Endothelial cell of umbilical vein (primary cell): ENCODE data around the gene VPS25. TPM values are rescaled to one million over a fixed set of nuclear protein-coding genes. Genes with fewer than 3 reads are reported as not detected.
"Not testable (repeated sequence)": the region's sequence is repeated elsewhere in the genome, so short reads cannot be mapped to it uniquely, and the experiment has no call there.

Experiments
- BruUV-seq: library from RNA; stranded (reverse); fragments of 400-500 nt; replicated peaks from 2 replicates; lab custom pipeline; 2021; lab: Mats Ljungman, UMichigan
- CTCF ChIA-PET: fragments of 300-600, 350-600 bp; sonication (Branson Sonifier 250); formaldehyde crosslinking; loops from one replicate; lab custom pipeline; 2021; ENCODE audit warnings: antibody characterized with exemption, inconsistent platforms; lab: Charles Lee
- POLR2A ChIA-PET: fragments of 300-600, 350-600 bp; sonication (Branson Sonifier 250); formaldehyde crosslinking; loops from one replicate; lab custom pipeline; 2021; ENCODE audit warnings: antibody characterized with exemption, inconsistent platforms; lab: Charles Lee
- DNase-seq: peaks from one replicate; pipeline ENCODE4 v3.0.0-alpha.2; 2011; ENCODE audit warnings: low read depth, low spot score
- FAIRE-seq: peaks from 2 replicates; lab custom pipeline; 2011; peaks lifted over from hg19 to GRCh38; lab: Jason Lieb, UNC
- H2AFZ ChIP-seq: 2 replicates; pipeline ENCODE4 v1.6.0; 2012; ENCODE audit warnings: low read depth, low read length, control low read depth, inconsistent platforms
- H3K27ac ChIP-seq: 2 replicates; pipeline ENCODE4 v1.5.1; 2011; ENCODE audit warnings: low read depth, mild to moderate bottlenecking, control low read depth, low read length, moderate library complexity; ENCODE audit not compliant: insufficient read depth
- H3K27me3 ChIP-seq, 2 experiments: 2 replicates each; pipeline versions ENCODE4 v1.6.0 to v1.6.1; 2011; ENCODE audit warnings: low read length in 2 of 2, mixed read lengths in 1 of 2; ENCODE audit not compliant: control insufficient read depth in 2 of 2, insufficient read depth in 2 of 2
- H3K36me3 ChIP-seq, 2 experiments: 2 replicates in 1 of 2; 3 replicates in 1 of 2; pipeline ENCODE4 v1.5.1; 2011; ENCODE audit warnings: low read length in 2 of 2, mild to moderate bottlenecking in 1 of 2, moderate library complexity in 1 of 2; ENCODE audit not compliant: control insufficient read depth in 2 of 2, insufficient read depth in 2 of 2; ENCODE audit errors: extremely low read depth in 1 of 2
- H3K4me1 ChIP-seq: 3 replicates; pipeline ENCODE4 v1.5.1; 2011; ENCODE audit warnings: mild to moderate bottlenecking, low read length; ENCODE audit not compliant: control insufficient read depth, insufficient read depth; ENCODE audit errors: extremely low read depth
- H3K4me2 ChIP-seq: 2 replicates; pipeline ENCODE4 v1.6.1; 2011; ENCODE audit warnings: low read length, control low read depth, mixed read lengths; ENCODE audit not compliant: insufficient read depth
- H3K4me3 ChIP-seq, 3 experiments: fragments of 200-600 bp in 1 of 3; sonication (generic), shearing (Covaris generic) in 1 of 3; replicated peaks in 1 of 3; 2 replicates each; pipeline ENCODE4 v1.5.1; 2011 to 2016; ENCODE audit warnings: control low read depth in 3 of 3, low read length in 3 of 3, mild to moderate bottlenecking in 2 of 3, inconsistent platforms in 1 of 3, low read depth in 1 of 3, moderate library complexity in 1 of 3; ENCODE audit not compliant: insufficient read depth in 1 of 3
- H3K79me2 ChIP-seq: 2 replicates; pipeline ENCODE4 v1.6.0; 2012; ENCODE audit warnings: low read length, inconsistent platforms; ENCODE audit not compliant: control insufficient read depth, insufficient read depth
- H3K9ac ChIP-seq: replicated peaks from 2 replicates; pipeline ENCODE3; 2011; ENCODE audit warnings: low read length, control low read depth; ENCODE audit not compliant: insufficient read depth; ENCODE audit errors: extremely low read depth
- H3K9me1 ChIP-seq: replicated peaks from 3 replicates; pipeline ENCODE4 v1.6.0; 2011; ENCODE audit warnings: mild to moderate bottlenecking, low read length; ENCODE audit not compliant: control insufficient read depth, insufficient read depth; ENCODE audit errors: extremely low read depth
- H3K9me3 ChIP-seq: replicated peaks from 2 replicates; pipeline ENCODE4 v1.5.1; 2012; ENCODE audit warnings: low read length, inconsistent platforms; ENCODE audit not compliant: control insufficient read depth, insufficient read depth
- H4K20me1 ChIP-seq: replicated peaks from 2 replicates; pipeline ENCODE3; 2011; ENCODE audit warnings: mild to moderate bottlenecking, low read length; ENCODE audit not compliant: control insufficient read depth, insufficient read depth; ENCODE audit errors: extremely low read depth
- EZH2 ChIP-seq: IDR thresholded peaks from 2 replicates; pipeline ENCODE4 v1.6.1; 2012; ENCODE audit warnings: borderline replicate concordance, low read depth, mild to moderate bottlenecking, moderate library complexity, low read length, inconsistent platforms; ENCODE audit not compliant: severe bottlenecking
- FOS ChIP-seq: IDR thresholded peaks from 2 replicates; pipeline ENCODE4 v1.6.1; 2011; ENCODE audit warnings: mild to moderate bottlenecking, low read length, moderate library complexity, borderline replicate concordance; ENCODE audit not compliant: insufficient read depth
- GATA2 ChIP-seq: IDR thresholded peaks from 2 replicates; pipeline ENCODE4 v1.7.0; 2011; ENCODE audit warnings: low read depth, mild to moderate bottlenecking, moderate library complexity, mixed read lengths, low read length; ENCODE audit not compliant: insufficient read length, insufficient read depth
- JUN ChIP-seq: IDR thresholded peaks from 2 replicates; pipeline ENCODE4 v1.6.1; 2011; ENCODE audit warnings: borderline replicate concordance, low read depth; ENCODE audit not compliant: insufficient read length, insufficient read depth
- MYC ChIP-seq: IDR thresholded peaks from one replicate; pipeline ENCODE4 v1.6.1; 2011; ENCODE audit warnings: mild to moderate bottlenecking, low read depth, low read length
- POLR2A ChIP-seq: IDR thresholded peaks from 2 replicates; pipeline ENCODE4 v1.6.1; 2012; ENCODE audit warnings: low read depth, mild to moderate bottlenecking, control low read depth, low read length
- POLR2AphosphoS5 ChIP-seq: IDR thresholded peaks from 2 replicates; pipeline ENCODE4 v1.6.1; 2012; ENCODE audit warnings: low read depth, mild to moderate bottlenecking, control low read depth, low read length, moderate library complexity; ENCODE audit not compliant: insufficient read depth
- dilution Hi-C: fragments of 300-500 bp; cut with MboI; formaldehyde crosslinking; loops from one replicate; pipeline ENCODE4 v1.15.0; 2019; ENCODE audit warnings: low sequenced_read_pairs; ENCODE audit not compliant: extremely low pct_ligation_motif_present
- intact Hi-C: fragments of 100-400 bp; cut with micrococcal nuclease; formaldehyde crosslinking; loops from one replicate; pipeline ENCODE4 v1.10.0; 2022
- polyA plus RNA-seq, 4 experiments: library from polyadenylated mRNA; depleted of rRNA in 3 of 4; stranded (reverse) in 3 of 4; unstranded in 1 of 4; fragments of >200 nt; gene quantifications; 2 replicates each; pipeline versions ENCODE4 v1.2.1 to v1.2.3, GENCODE V29; 2011 to 2012; ENCODE audit warnings: missing spikeins in 1 of 4
- total RNA-seq: library from RNA; stranded (reverse); gene quantifications from 2 replicates; pipeline ENCODE4 v1.2.3, GENCODE V29; 2021

The VPS25 gene
- total and polyA plus RNA-seq, 2 donors (not counting 3 experiments of a cell fraction or from before 2014, with no cell fraction given): 45.0 to 86.8 TPM

GRCh38 chr17:42725143-42725542 lies 48.1 kb upstream of the VPS25 start:
- POLR2A ChIA-PET: no interaction called here
- Histone ChIP-seq H3K79me2 (no peaks in the 10 kb centered on the region), H3K4me3 (no peak overlapping the region), H3K9ac (no peak overlapping the region), H3K9me1 (no peaks in the 10 kb centered on the region), H3K27me3 (no peaks in the 10 kb centered on the region), H3K4me1 (no peaks in the 10 kb centered on the region), H4K20me1 (no peaks in the 10 kb centered on the region), H3K9me3 (no peaks in the 10 kb centered on the region), H3K4me2 (no peak overlapping the region), H2AFZ (no peak overlapping the region), H3K36me3 (peaks cover 6 to 7% of the 10 kb centered on the region in 2 experiments), H3K27ac (no peak overlapping the region)
- intact Hi-C loops (no loop called here), dilution Hi-C loops (no loop called here)
- BruUV-seq: no TSS peak
- TF ChIP-seq POLR2A: no peak
- no peak for TF ChIP-seq GATA2
- TF ChIP-seq MYC: no peak
- TF ChIP-seq JUN: no peak
- no peak for FAIRE-seq
- CTCF ChIA-PET: interaction anchor here (1.0 to 4.4 kb wide), 5 partner anchors 38 to 160 kb away, joined by 3 to 35 read pairs (median 3); partner anchors contain the start of gene BECN1
- DNase-seq: no peak

- intact Hi-C loops: loop anchor here (5.0 kb wide), 1 partner anchor 82 kb away; the partner anchor contains the start of gene BECN1
- no peaks in the 10 kb centered on the region for H3K36me3 ChIP-seq
- H3K9me1 ChIP-seq: no peaks in the 10 kb centered on the region
- POLR2A ChIA-PET: no interaction called here
- no TSS peak for BruUV-seq
- H3K4me3 ChIP-seq: no peak overlapping the region
- FAIRE-seq (no peak), DNase-seq (no peak)
- peaks cover 3% of the 10 kb centered on the region for H3K79me2 ChIP-seq
- no peak overlapping the region for H3K27ac ChIP-seq
- no peak for TF ChIP-seq MYC
- no peak for TF ChIP-seq POLR2AphosphoS5
- no peak for TF ChIP-seq FOS
- no peak for TF ChIP-seq POLR2A
- no peak for TF ChIP-seq EZH2
- no peak for TF ChIP-seq GATA2
- no peak for TF ChIP-seq JUN
- CTCF ChIA-PET: interaction anchor here (0.7 to 4.2 kb wide), 2 partner anchors 22 to 117 kb away, joined by 3 to 30 read pairs; no protein-coding TSS in a partner anchor
- H3K9ac ChIP-seq: no peak overlapping the region
- dilution Hi-C loops: no loop called here
- H3K9me3 ChIP-seq: no peaks in the 10 kb centered on the region
- no peak overlapping the region for H3K4me2 ChIP-seq
- no peak overlapping the region for H2AFZ ChIP-seq
- H3K27me3 ChIP-seq: no peaks in the 10 kb centered on the region
- peaks cover 10% of the 10 kb centered on the region for H3K4me1 ChIP-seq
- no peaks in the 10 kb centered on the region for H4K20me1 ChIP-seq
These were observed 32.5 kb upstream of the VPS25 start for GRCh38 chr17:42740699-42741098.

GRCh38 chr17:42742916-42743315 lies 30.3 kb upstream of the VPS25 start:
- BruUV-seq, H3K4me1 ChIP-seq, H3K79me2 ChIP-seq, H3K27ac ChIP-seq, FAIRE-seq, H3K36me3 ChIP-seq, H4K20me1 ChIP-seq, dilution Hi-C loops, H2AFZ ChIP-seq, H3K4me3 ChIP-seq, DNase-seq, H3K9me1 ChIP-seq, H3K27me3 ChIP-seq, H3K4me2 ChIP-seq, POLR2A ChIA-PET, H3K9ac ChIP-seq, H3K9me3 ChIP-seq: not testable (repeated sequence)
- CTCF ChIA-PET: interaction anchor here (1.1 to 4.2 kb wide), 4 partner anchors 20 to 100 kb away, joined by 3 to 30 read pairs (median 4); partner anchors contain the start of gene BECN1
- intact Hi-C loops: loop anchor here (5.0 kb wide), 1 partner anchor 79 kb away; the partner anchor contains the start of gene BECN1
